Stimulated activated CD8-positive, alpha-beta memory T cell treated with anti-CD3 and anti-CD28 coated beads, Interleukin-12 subunit alpha, Interleukin-12 subunit beta, amount 100 ng/mL, for 4 hours (primary cell): ENCODE measurements around the gene ERVW-1.
"Not testable (repeated sequence)": the region's sequence is repeated elsewhere in the genome, so short reads cannot be mapped to it uniquely, and the experiment has no call there.

Experiments used
- DNase-seq: peaks from one replicate; pipeline ENCODE4 v3.0.0-alpha.2; 2020; ENCODE audit warnings: low read depth

The ERVW-1 gene

GRCh38 chr7:92477681-92478080, at the start of gene ERVW-1:
Gene ERVW-1, minus strand, starts transcription at chr7:92477946. Its CDS starts 7,565 bp downstream, at chr7:92470381.
- not testable (repeated sequence) for DNase-seq

- DNase-seq: no peak
Measured at GRCh38 chr7:92523110-92523509, 45.4 kb upstream of the ERVW-1 start.

DNA sequence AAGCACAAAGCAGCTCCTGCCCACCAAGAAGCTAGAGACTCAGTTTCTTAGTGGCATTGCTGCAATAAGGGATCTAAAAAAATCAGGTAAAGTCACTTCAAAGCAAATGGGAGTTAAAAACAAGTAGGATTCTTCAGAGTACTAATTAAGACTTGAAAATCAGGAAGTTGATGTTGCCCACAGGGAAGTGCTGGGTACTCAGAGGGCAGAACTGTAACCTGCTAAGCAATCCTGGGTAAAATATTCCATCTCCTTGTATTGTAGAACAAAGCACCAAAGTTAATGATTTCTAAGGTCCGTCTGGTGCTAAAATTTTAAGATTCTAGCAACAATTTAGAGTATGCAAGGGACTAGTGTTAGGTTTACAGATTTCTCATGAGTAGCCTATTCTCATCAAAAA, 42.3 kb upstream of the ERVW-1 start:
- DNase-seq: no peak

GRCh38 chr7:92517631-92518030, 39.9 kb upstream of the ERVW-1 start:
- DNase-seq: no peak

DNA sequence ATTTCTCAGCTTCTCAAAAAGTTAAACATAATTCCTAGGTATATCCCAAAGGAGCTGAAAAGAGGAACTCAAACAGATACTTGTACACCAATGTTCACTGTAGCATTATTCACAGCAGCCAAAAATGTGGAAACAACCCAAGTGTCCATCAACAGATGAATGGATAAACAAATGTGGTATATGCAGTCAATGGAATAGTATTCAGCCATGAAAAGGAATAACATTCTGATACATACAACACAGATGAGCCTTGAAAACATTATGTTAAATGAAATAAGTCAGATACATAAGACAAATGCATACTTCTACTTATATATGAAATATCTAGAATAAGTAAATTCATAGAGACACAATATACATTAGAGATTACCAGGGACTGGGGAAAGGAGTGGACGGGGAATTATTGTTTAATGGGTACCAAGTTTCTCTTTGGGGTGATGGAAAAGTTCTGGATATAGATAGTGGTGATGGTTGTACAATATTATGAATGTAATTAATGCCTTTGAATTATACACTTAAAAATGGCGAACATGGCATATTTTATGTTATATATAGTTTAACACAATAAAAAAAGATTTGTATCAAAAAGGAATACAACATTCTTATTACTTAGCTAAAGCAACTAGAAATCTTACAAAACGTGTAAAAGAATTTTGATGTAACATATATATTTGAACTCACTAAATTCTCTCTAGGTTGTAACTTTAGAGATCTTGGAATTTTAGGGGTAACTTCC, 35.6 kb upstream of the ERVW-1 start:
- no peak for DNase-seq

DNA sequence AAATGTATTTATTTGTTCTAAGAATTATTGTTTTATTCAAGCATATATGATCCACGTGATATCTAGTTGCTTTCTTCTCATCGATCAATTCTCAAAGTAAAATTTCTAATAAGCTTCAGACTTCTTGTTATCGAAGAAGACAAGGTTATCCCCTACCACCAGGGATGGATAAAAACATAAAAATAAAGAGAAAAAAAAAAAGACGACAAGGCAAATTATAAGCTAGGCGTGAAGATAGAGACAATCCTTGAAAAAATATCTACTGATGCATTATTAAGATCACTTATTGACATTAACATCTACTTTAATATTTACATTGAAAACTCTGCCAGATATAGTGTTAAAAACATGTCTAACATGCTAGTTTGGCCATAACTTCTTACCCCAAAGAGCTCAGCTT, 31.2 kb upstream of the ERVW-1 start:
- no peak for DNase-seq

GRCh38 chr7:92506363-92506762, 28.6 kb upstream of the ERVW-1 start:
- DNase-seq: no peak

DNA sequence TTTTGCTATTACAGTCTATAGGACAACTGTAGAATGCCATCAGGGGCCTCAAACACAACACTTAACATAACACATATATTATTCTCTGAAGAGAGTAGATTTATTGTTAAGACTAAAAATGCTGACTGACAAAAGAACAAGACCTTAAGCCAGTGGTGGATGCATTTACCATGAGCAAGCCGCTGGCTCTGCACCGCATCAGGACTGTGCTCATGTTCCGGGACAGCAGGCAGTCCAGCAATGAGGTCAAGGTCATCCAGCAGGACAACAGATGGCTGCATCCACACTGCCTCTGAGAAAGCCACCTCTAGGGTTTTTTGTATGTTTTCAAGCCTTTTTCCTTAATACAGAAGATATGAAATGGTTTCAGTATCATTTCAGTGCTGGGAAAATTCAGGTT, 26.8 kb upstream of the ERVW-1 start:
- no peak for DNase-seq

DNA sequence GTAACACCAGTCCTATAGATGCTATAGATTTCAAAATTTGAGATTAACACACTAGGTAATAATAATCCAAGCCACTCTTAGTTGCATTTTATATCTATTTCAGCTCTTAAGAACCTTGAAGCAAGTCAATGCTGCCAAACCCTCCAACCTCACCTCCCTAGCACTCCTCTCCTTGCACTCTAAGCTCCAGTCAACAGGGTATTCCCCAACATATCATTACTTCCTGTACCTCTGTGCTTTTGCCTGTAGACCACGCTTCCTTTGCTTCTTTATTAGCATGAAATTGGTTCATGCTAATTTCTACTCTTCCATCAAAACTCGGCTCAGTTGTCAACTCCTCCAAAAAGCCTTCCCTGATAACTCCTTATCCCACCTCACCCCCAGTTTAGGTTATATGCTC, 26.0 kb upstream of the ERVW-1 start:
- no peak for DNase-seq

- DNase-seq: no peak
Measured at GRCh38 chr7:92498557-92498956, 20.8 kb upstream of the ERVW-1 start.

DNA sequence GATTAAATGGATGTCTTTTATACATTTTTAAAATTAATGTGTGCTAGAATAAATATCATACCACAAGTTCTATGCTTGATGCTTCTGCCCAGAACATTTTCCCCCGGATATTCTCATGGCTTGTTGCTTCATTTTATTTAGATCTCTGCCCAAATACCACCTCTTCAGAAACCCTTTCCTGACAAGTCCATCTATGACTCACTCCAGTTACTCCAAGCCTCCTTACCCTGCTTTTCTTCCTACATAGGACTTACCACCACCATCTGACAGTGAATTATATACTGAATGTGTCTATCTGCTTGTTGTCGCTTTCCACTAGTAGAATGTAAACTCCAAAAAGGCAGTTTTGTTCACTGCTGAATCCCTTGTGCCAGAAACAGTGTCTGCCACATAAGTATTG, 19.1 kb upstream of the ERVW-1 start:
- no peak for DNase-seq

- DNase-seq: no peak
Measured at GRCh38 chr7:92489634-92490033, 11.9 kb upstream of the ERVW-1 start.

GRCh38 chr7:92487804-92488203, 10.1 kb upstream of the ERVW-1 start:
- no peak for DNase-seq

DNA sequence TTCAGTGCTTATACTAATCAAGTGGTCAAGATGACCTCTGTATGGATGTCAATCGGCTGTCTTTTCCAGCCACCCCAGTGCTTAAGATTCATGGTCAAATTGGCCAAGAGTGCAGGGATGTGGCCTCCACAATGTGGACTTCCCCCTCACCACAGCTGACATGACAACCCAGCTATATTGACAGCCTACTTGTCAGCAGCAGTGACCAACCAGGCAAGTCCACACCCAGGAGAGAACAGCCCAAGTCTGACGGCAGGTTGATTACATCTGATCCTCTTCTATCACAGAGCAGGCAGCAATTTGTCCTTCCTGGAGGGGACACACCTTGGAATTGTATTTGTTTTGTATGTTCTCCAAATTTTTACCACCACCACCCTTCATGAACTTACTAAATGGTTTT, 8.2 kb upstream of the ERVW-1 start:
- DNase-seq: no peak

DNA sequence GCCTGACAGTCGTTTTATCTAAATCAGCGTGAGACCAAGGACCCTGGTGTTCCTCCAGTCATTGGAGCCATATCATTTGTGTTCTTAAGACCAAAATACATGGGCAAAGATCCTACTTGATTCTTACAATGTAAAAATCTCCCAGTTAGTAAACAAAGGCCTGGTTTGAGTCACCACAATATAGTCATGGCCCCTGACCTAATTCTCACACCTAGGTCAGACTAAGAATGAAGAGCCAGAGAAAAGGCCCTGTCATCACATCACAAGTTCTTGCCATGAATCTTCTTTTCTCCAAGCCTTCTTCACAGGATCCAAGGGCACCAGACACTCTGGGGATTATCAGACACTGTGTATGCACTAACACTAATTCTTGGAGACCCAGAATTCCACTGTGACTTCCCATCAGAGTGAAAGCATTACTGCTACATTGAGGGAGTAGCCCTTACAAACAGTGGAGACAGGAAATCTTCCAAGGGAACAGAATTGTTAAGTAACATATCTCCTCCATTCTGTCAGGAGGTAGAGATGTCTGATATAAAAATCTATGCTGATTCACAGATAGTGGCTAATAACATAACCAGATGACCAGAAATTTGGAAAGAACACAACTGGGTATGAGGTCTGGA, 7.6 kb upstream of the ERVW-1 start:
- no peak for DNase-seq

- DNase-seq: not testable (repeated sequence)
Measured at GRCh38 chr7:92484226-92484625, 6.5 kb upstream of the ERVW-1 start.

GRCh38 chr7:92483624-92484023, 5.9 kb upstream of the ERVW-1 start:
- not testable (repeated sequence) for DNase-seq

DNA sequence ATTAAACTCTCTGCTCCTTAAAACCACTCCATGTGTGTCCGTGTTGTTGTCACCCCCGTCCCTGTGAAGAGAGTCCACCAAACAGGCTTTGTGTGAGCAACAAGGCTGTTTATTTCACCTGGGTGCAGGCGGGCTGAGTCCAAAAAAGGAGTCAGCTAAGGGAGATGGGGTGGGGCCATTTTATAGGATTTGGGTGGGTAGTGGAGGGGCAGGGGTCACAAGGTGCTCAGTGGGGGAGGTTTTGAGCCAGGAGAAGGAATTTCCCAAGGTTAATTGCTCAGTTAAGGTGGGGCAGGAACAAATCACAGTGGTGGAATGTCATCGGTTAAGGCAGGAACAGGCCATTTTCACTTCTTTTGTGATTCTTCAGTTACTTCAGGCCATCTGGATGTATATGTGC, 1.4 kb upstream of the ERVW-1 start:
- DNase-seq: not testable (repeated sequence)

DNA sequence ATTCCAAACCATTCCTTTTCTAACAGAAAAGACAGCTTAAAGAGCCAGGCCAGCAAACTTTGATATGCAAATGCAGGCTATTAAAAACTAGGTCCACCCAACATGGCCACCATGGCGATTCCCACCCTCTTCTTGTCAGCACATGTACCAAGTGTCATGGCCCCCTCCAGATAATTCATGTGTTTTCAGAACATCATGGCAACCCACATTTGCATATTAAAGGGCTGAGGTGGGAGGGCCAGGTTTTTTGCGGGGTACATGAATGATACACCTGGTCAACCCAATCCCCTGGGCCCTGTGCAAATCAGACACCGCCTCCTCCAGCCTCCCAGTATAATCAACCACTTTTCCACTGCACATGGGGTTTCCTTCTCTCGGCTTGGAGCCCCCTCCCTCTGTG, 965 bp upstream of the ERVW-1 start:
- no peak for DNase-seq

DNA sequence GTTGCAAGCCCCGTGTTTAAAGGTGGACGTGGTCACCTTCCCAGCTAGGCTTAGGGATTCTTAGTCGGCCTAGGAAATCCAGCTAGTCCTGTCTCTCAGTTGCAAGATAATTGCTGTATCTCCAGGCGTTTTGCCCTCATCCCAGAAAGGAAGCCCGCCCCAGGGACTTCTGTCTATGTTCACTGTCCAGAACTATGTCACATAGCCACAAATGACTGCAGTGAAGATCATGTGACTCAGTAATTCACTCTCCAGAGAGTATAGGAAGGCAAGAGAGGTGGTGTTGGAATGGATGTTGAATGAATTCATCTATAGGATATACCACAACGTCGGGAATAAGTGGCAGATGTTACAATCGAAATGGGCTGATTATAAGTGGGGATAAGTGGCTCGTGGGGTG, 349 bp upstream of the ERVW-1 start:
- DNase-seq: no peak

DNA sequence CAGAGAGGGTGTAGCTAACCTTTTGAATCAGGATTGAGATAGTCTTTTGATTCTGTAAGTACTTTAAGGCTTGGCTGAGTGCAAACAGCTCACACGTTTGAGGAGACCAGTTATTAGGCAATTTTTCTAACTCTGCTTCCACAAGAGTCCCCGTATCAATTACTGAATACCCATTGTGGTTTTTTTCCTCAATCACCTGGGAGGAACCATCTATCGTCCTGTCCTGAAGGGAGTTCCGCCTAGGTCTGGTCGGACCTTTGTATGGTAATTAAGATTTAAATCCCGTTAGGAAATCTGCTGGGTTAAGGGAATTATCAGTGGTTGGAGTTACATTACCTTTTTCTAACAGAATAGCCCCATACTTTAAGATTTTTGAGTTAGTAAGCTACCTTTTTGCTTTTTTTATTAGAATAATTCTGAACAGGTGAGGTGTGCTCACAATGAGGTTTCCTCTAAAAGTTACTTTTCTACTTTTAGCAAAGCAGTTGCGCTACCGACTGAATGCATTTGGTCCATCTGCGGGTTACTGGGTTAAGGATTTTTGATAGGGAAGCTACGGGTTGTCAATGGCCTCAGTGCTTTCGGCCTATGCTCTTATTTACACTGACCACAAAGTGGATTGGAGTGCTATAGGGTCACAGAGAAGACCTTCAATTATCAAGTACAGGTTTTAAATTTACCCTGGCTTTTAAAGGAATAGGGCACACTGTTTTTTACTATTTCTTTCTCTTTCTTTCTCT, 1.7 kb downstream of the ERVW-1 start:
- not testable (repeated sequence) for DNase-seq

- DNase-seq: not testable (repeated sequence)
Measured at GRCh38 chr7:92475261-92475770, 2.4 kb downstream of the ERVW-1 start.

DNA sequence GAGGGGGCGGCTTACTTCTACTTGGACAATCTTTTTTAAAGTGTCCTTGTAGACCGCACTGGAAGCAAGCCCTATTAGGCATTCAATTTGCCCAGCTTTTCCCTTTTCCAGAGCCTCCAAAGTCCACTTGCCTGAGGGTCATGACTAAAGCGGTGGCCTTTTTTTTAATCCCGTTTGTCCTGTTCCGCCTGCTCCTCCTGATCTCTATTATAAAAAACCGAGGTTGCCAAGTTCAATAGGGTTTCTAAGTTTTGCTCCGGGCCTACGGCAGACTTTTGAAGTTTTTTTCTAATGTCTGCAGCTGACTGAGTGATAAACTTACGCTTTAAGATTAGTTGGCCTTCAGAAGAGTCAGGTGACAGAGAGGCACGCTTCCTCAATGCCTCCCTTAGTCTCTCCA, 3.8 kb downstream of the ERVW-1 start:
- not testable (repeated sequence) for DNase-seq
